Suprapubic skin (tissue), 3 donors: ENCODE data around the gene LAMTOR5.

Experiments used
- POLR2AphosphoS5 ChIP-seq, 3 donors: sonication (generic); formaldehyde crosslinking; IDR thresholded peaks; one replicate each; pipeline ENCODE4 v1.6.1; 2017; ENCODE audit warnings: antibody characterized with exemption in 3 of 3
- TF ChIP-seq, protein P1 (sequence below), 2 donors: fragments of 200-600 bp in 1 of 2; fragments of 450-650 bp in 1 of 2; sonication (generic) in 1 of 2; IDR thresholded peaks; one replicate each; pipeline ENCODE4 v1.5.1; 2016 to 2019; ENCODE audit warnings: antibody characterized with exemption in 2 of 2, mild to moderate bottlenecking in 1 of 2, moderate library complexity in 1 of 2

DNA sequence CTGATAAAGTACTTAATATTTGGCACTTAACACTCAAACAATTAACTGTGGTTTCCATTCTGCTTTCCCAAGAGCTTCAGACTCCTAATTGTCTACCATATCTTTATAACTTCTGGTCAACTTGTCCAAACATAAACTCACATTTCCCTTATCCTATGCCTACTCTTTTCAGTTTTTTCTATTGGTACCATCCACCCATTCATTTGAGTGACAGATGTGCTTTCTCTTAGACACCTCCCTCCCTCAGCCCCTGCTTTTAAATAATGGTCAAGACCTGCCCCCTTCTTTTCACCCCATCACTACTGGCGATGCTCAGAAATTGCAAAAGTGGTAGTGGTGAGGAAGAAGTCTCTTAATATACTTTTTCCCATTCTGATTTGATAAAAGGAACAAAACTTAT lies 22.1 kb downstream of the LAMTOR5 start:
- TF ChIP-seq, protein P1, sequence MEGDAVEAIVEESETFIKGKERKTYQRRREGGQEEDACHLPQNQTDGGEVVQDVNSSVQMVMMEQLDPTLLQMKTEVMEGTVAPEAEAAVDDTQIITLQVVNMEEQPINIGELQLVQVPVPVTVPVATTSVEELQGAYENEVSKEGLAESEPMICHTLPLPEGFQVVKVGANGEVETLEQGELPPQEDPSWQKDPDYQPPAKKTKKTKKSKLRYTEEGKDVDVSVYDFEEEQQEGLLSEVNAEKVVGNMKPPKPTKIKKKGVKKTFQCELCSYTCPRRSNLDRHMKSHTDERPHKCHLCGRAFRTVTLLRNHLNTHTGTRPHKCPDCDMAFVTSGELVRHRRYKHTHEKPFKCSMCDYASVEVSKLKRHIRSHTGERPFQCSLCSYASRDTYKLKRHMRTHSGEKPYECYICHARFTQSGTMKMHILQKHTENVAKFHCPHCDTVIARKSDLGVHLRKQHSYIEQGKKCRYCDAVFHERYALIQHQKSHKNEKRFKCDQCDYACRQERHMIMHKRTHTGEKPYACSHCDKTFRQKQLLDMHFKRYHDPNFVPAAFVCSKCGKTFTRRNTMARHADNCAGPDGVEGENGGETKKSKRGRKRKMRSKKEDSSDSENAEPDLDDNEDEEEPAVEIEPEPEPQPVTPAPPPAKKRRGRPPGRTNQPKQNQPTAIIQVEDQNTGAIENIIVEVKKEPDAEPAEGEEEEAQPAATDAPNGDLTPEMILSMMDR (IDR thresholded peaks at IDR 0.05) = no peak
- no peak for TF ChIP-seq POLR2AphosphoS5 (IDR thresholded peaks at IDR 0.05)
